Memory B cell (primary cell): ENCODE results near the gene TTC39A.

ENCODE experiments used
- ATAC-seq: fragments of 150-1000 bp; cut with Tn5 transposase; 2 replicates; pipeline ENCODE4 v1.10.0; 2021; ENCODE audit warnings: low read depth, mild to moderate bottlenecking, moderate library complexity
- DNase-seq, 2 donors: peaks; one replicate each; pipeline ENCODE4 v3.0.0; 2022; ENCODE audit warnings: low spot score in 2 of 2
- H3K27ac Mint-ChIP-seq: one replicate; pipeline ENCODE4 v1.8.0; 2022; ENCODE audit warnings: mild to moderate bottlenecking, moderate library complexity, mixed read lengths
- H3K27me3 Mint-ChIP-seq: one replicate; pipeline ENCODE4 v1.8.0; 2022; ENCODE audit warnings: mixed read lengths
- H3K36me3 Mint-ChIP-seq: one replicate; pipeline ENCODE4 v1.8.0; 2022; ENCODE audit warnings: mild to moderate bottlenecking, mixed read lengths
- H3K4me1 Mint-ChIP-seq: one replicate; pipeline ENCODE4 v1.8.0; 2022; ENCODE audit warnings: mixed read lengths
- H3K4me3 Mint-ChIP-seq: one replicate; pipeline ENCODE4 v1.8.0; 2022; ENCODE audit warnings: mild to moderate bottlenecking, moderate library complexity, mixed read lengths
- H3K9me3 Mint-ChIP-seq: one replicate; pipeline ENCODE4 v1.8.0; 2022; ENCODE audit warnings: mixed read lengths

TTC39A gene

GRCh38 chr1:51238034-51238403 is 92.3 kb downstream of the TTC39A start:
- no peaks in the 10 kb centered on the region for H3K27me3 Mint-ChIP-seq
- ATAC-seq (no peak), DNase-seq (no peak)
- no peak overlapping the region for H3K4me3 Mint-ChIP-seq
- H3K9me3 Mint-ChIP-seq: no peaks in the 10 kb centered on the region
- no peak overlapping the region for H3K27ac Mint-ChIP-seq
- H3K36me3 Mint-ChIP-seq: peaks cover 2% of the 10 kb centered on the region
- H3K4me1 Mint-ChIP-seq: peaks cover 33% of the 10 kb centered on the region

GRCh38 chr1:51237351-51238033 is 92.9 kb downstream of the TTC39A start:
- H3K36me3 Mint-ChIP-seq: peaks cover 2% of the 10 kb centered on the region
- peaks cover 31% of the 10 kb centered on the region for H3K4me1 Mint-ChIP-seq
- DNase-seq (no peak), ATAC-seq (no peak)
- no peaks in the 10 kb centered on the region for H3K9me3 Mint-ChIP-seq
- H3K27ac Mint-ChIP-seq: no peak overlapping the region
- no peaks in the 10 kb centered on the region for H3K27me3 Mint-ChIP-seq
- no peak overlapping the region for H3K4me3 Mint-ChIP-seq
